ENCODE results near the gene BSN.

DNA sequence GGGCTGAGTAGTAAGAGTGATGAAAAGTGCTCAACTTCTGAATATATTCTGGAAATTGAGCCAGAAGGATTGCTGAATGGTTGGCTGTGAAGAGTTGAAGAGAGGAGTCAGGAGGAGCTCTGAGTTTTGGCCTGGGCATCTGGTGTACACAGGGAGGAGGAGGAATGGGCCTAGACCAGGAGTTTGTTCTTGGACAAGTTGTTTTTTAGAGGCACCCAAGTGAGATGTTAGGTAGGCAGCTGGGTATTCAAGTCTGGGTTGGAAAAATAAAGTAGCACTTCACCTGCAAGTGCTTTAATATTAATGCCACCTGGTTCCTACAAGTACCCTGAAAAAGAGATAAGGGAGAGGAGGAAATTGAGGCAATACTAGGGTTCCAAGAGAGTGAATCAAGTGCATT lies 14.7 kb downstream of the BSN start:
- TF ChIP-seq, protein P1, sequence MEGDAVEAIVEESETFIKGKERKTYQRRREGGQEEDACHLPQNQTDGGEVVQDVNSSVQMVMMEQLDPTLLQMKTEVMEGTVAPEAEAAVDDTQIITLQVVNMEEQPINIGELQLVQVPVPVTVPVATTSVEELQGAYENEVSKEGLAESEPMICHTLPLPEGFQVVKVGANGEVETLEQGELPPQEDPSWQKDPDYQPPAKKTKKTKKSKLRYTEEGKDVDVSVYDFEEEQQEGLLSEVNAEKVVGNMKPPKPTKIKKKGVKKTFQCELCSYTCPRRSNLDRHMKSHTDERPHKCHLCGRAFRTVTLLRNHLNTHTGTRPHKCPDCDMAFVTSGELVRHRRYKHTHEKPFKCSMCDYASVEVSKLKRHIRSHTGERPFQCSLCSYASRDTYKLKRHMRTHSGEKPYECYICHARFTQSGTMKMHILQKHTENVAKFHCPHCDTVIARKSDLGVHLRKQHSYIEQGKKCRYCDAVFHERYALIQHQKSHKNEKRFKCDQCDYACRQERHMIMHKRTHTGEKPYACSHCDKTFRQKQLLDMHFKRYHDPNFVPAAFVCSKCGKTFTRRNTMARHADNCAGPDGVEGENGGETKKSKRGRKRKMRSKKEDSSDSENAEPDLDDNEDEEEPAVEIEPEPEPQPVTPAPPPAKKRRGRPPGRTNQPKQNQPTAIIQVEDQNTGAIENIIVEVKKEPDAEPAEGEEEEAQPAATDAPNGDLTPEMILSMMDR (IDR thresholded peaks at IDR 0.05; ENCODE audit: low read depth, low read length): no peak
- TF ChIP-seq EZH2phosphoT487 (IDR thresholded peaks at IDR 0.05; ENCODE audit: low read depth): no peak

Data from OCI-LY3 (cell line).